ENCODE results near the gene EIF5AL1. TPM values are rescaled to one million over a fixed set of nuclear protein-coding genes. Genes with fewer than 3 reads are reported as not detected.
"Not testable (repeated sequence)": the region's sequence is repeated elsewhere in the genome, so short reads cannot be mapped to it uniquely, and the experiment has no call there.

Gene EIF5AL1
- total RNA-seq, 2 experiments from 2014 or later, result 2.9 to 3.1 TPM

DNA sequence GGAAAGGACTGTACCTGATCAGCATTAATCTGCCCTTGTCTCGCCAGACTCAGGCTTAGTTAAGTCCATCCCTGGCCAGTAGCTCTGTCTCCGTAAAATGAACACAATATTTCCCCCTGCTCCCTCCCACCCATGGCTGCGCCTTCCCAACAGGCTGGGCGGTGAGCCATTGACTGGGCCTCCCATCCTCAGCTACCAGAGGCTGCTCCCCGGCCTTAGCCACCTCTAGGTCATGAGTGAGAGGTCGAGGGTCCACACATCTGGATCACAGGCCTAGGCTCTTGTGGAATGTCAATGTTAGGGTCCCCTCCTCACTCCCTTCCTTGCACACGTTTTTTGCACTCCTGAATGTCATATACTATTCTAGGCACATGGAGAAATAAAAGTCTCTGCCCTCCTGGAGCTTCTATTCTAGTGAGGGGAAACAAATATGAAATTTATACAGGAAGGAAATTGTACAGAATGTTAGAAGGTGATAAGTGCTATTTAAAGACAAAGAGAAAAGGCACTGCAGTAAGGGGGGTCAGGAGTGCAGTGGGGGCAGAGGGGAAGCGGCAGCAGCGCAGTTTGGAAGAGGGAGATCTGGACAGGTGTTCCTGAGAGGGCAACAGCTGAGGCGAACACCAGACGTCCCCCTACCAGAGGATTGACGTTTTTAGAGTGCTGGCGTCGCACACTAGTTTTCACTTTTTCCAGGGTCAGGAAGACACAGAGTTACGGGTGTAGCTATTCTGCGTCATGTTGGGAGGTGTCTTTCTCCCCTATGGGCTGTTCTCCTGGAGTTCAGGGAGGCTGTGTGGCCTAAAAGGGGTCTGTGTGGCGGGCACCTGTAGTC, 17.2 kb upstream of the EIF5AL1 start:
- no peak overlapping the region for H3K4me3 Mint-ChIP-seq
- H3K36me3 Mint-ChIP-seq, result no peaks in the 10 kb centered on the region
- no peak overlapping the region for H3K27ac Mint-ChIP-seq
- no peaks in the 10 kb centered on the region for H3K9me3 Mint-ChIP-seq
- no peak for DNase-seq
- peaks cover 17% of the 10 kb centered on the region for H3K27me3 Mint-ChIP-seq
- H3K4me1 Mint-ChIP-seq, result no peaks in the 10 kb centered on the region

DNA sequence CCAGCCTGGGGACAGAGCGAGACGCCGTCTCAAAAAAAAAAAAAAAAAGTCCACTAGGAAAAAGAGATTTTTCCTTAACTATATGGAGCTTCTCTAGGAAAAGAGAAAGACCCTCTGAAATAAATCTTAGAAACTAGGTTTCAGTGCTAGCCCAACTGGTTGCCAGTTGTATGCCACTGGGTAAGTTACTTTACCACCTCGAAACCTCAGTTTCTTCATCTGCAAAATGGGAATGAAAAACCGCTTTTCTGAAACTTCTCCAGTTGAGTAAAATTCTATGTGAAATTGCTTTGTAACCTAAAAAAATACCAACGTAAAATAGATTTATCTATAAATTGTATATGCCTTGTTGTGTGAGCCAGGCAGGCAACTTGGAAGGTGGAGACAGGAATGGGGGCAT, 16.5 kb upstream of the EIF5AL1 start:
- no peaks in the 10 kb centered on the region for H3K9me3 Mint-ChIP-seq

DNA sequence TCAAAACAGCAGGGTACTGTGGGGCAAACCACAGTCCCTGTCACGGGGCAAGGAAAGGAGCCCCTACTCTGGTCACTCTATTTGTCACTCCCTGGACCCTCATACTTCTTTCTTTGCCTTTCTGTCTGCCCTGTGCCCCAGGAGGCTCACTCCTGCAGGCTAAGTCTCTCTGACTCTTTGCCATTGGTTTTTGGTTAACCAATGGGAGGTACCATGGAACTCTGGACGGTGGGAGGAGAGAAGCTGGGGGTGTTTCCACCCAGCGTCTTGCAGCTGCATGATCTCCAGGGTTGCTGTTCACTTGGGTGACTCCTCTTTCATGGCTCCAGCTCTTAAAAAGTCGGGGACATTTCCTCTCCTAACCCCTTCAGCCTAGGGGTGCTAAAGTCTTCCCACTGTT, 15.4 kb upstream of the EIF5AL1 start:
- Mint-ChIP-seq H3K4me3 (no peak overlapping the region), H3K4me1 (no peaks in the 10 kb centered on the region), H3K27me3 (peaks cover 17% of the 10 kb centered on the region), H3K9me3 (no peaks in the 10 kb centered on the region), H3K27ac (no peak overlapping the region), H3K36me3 (no peaks in the 10 kb centered on the region)
- DNase-seq, result no peak

More for the DNA sequence above, 16.5 kb upstream of the EIF5AL1 start:
- H3K36me3 Mint-ChIP-seq, result no peaks in the 10 kb centered on the region
- H3K27ac Mint-ChIP-seq, result no peak overlapping the region
- H3K27me3 Mint-ChIP-seq, result peaks cover 17% of the 10 kb centered on the region
- H3K4me3 Mint-ChIP-seq, result no peak overlapping the region
- no peaks in the 10 kb centered on the region for H3K4me1 Mint-ChIP-seq
- DNase-seq, result no peak

DNA sequence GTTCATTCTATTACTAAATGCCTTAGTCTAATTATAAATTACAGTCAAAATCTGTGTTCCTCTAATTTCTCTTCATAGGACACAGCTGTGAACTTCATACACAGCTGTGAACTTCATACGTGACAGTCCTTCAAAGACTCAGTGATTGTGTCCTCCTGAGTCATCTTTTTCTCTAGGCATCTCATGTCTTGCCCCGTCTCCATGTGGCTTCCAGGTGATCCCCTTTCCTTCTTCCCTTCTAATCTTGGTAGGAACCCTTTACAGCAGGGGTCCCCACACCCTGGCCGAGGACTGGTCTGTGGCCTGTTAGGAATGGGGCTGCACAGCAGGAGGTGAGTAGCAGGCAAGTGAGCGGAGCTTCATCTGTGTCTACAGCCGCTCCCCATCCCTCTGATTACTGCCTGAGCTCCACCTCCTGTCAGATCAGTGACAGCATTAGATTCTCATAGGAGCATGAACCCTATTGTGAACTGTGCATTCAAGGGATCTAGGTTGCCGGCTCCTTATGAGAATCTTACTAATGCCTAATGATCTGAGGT, 14.0 kb upstream of the EIF5AL1 start:
- H3K4me1 Mint-ChIP-seq, result no peaks in the 10 kb centered on the region
- no peak overlapping the region for H3K27ac Mint-ChIP-seq
- H3K36me3 Mint-ChIP-seq, result no peaks in the 10 kb centered on the region
- H3K4me3 Mint-ChIP-seq, result no peak overlapping the region
- no peak for DNase-seq
- no peaks in the 10 kb centered on the region for H3K9me3 Mint-ChIP-seq
- H3K27me3 Mint-ChIP-seq, result peaks cover 23% of the 10 kb centered on the region

DNA sequence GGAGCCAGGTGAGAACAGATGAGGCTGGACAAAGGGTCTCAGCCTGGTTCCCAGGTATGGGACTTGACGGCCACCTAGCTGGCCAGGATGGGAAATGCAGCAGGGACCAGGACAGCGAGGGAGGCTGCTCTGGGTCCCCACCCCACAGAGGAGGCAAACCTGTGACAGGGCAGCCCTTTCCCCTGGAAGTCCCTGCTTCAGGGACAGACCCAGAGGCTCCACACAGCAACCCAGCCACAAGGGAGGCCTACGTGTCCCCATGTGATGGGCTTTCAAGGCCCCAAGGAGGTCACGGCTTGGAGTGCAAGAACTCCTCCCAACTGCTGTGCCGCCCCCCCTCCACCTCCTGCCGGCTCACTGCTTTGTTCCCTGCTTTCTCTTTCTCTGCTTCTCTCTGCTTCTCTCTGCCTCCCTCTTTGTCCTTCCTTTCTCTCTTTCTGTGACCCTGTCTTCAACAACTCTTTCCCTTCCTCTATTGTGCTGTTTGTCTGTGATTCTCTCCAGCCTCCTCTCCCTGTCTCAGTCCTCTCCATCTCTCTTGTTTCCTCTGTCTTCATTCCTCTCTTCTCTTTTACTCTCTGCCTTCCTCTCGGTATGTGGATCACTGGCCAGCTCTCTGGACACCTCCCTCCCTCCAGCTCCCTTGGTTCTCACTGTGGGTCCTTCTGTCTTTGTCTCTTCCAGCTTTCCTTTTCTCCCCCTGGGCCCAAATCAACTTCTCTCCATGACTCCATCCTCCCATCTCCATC, 9.6 kb upstream of the EIF5AL1 start:
- H3K4me1 Mint-ChIP-seq, result no peaks in the 10 kb centered on the region
- no peak overlapping the region for H3K27ac Mint-ChIP-seq
- H3K9me3 Mint-ChIP-seq, result no peaks in the 10 kb centered on the region
- DNase-seq, result no peak
- H3K4me3 Mint-ChIP-seq, result no peak overlapping the region
- H3K36me3 Mint-ChIP-seq, result no peaks in the 10 kb centered on the region
- H3K27me3 Mint-ChIP-seq, result peaks cover 29% of the 10 kb centered on the region

DNA sequence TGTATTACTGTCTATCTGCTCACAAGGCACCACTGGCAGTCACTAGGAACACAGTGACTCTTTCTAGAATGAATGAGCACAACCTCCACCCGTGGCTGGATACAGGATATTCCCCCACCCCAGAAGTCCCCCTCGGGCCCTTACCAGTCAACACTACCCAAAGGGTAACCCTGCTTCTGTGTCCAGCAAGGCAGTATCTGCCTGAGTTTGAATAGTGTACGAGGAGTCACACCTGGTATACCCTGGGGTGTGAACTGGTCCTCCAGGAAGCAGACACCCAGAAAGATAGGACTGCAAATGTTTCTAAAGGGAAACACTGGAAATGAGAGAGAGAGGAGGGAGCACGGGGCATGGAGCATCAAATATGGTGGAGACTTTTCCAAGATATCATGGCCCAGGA, 8.5 kb upstream of the EIF5AL1 start:
- not testable (repeated sequence) for H3K36me3 Mint-ChIP-seq, H3K4me1 Mint-ChIP-seq, H3K4me3 Mint-ChIP-seq, DNase-seq, H3K9me3 Mint-ChIP-seq, H3K27ac Mint-ChIP-seq
- peaks cover 20% of the 10 kb centered on the region for H3K27me3 Mint-ChIP-seq

DNA sequence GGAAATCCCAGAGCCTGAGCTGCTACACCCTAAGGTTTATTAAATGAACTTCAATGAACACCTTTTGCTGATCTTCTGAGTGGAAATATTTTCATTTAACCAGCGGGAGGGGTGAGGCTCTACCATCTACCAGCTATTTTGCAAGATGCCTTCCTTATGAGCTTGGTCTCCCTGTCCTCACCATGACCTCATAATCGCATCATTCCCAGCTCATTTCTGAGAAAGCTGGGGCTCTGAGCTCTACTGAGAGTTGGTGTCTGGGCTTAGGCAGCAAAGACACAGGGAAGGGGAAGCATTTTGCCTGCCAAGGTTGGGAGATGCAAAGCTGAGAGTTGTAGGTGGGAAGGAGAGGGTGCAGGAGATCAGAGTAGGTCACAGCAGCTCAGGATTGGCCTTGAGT, 7.8 kb upstream of the EIF5AL1 start:
- H3K36me3 Mint-ChIP-seq, DNase-seq, H3K9me3 Mint-ChIP-seq, H3K4me1 Mint-ChIP-seq, H3K27ac Mint-ChIP-seq, H3K4me3 Mint-ChIP-seq: not testable (repeated sequence)
- peaks cover 13% of the 10 kb centered on the region for H3K27me3 Mint-ChIP-seq

DNA sequence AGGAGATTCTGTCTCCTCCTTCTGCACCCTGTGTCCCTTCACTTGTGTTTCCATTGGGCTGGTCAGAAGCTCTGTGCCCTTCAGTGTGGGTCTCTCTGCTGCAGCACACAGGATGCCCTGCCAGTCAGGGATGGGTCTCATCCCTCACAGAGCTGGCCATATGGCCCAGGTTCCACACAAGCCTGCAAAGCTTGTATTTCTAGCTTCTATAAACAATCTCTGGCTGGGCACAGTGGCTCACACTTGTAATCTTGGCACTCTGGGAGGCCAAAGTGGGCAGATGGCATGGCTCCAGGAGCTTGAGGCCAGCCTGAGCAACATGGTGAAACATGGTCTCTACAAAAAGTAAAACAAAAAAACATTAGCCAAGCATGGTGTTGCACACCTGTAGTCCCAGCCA, 7.0 kb upstream of the EIF5AL1 start:
- H3K4me1 Mint-ChIP-seq, H3K27ac Mint-ChIP-seq, H3K36me3 Mint-ChIP-seq, DNase-seq, H3K4me3 Mint-ChIP-seq, H3K9me3 Mint-ChIP-seq: not testable (repeated sequence)
- H3K27me3 Mint-ChIP-seq, result peaks cover 12% of the 10 kb centered on the region

DNA sequence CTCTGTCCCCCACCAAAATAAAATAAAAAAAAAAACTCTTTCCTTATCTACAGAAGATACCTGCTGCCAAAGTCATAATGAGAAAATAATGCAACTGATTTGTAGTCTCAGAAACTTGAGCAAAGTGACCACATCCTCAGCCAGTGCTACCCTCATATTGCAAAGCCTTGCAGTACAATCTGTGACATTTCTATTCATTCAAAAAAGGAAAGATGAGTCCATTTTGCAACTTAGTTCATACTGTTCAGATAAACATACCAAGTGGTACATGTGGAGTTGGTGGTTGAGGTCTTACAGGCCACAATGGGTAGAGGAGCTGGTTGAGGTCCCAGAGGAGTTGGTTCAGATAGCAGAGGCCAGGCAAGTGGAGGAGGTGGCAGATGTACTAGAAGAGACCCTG, 6.5 kb upstream of the EIF5AL1 start:
- no peak overlapping the region for H3K27ac Mint-ChIP-seq
- no peaks in the 10 kb centered on the region for H3K9me3 Mint-ChIP-seq
- H3K4me3 Mint-ChIP-seq, result no peak overlapping the region
- DNase-seq, result no peak
- H3K27me3 Mint-ChIP-seq, result peaks cover 12% of the 10 kb centered on the region
- no peaks in the 10 kb centered on the region for H3K36me3 Mint-ChIP-seq
- no peaks in the 10 kb centered on the region for H3K4me1 Mint-ChIP-seq

DNA sequence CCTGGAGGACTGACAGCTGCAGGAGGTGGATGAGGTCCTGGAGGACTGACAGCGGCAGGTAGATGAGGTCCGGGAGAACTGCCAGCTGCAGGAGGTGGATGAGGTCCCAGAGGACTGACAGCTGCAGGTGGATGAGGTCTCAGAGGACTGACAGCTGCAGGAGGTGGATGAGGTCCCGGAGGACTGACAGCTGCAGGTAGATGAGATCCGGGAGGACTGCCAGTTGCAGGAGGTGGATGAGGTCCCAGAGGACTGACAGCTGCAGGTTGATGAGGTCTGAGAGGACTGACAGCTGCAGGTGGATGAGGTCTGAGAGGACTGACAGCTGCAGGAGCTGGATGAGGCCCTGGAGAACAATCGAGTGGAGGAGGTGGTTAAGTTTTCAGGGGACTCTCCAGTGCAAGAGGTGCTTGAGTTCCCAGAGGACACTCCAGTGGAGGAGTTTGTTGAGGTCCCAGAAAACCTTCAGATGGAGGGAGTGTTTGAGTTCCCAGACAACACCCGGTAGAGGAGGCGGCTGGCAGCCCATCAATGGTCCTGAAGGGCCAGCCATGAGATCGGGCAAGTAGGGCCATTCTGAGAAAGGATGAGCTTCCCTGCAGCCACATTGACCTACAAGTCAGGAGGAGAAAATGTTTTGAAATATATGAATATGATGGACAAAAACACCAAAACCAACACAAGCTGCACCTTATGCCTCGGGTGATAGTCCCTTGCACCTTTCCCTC, 4.7 kb upstream of the EIF5AL1 start:
- no peak overlapping the region for H3K27ac Mint-ChIP-seq

DNA sequence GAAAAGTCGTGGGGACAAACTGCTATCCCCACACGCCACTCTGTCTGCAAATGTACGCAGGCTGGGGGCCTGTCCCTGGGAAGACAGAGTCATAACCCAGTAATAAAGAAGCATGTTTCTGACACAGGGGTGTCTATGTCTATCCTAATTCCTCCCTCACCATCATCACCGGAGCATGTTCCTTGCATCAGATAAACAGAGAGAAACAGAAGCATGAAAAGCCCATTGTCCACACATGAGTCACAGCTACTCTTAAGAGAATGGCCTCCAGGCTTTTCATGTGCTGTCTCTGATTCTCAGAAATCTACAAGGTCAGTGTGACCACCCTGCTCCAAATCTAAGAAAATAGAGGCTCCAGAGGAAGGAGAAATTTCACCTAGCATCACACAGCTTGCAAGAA, 4.1 kb upstream of the EIF5AL1 start:
- DNase-seq, H3K4me3 Mint-ChIP-seq, H3K4me1 Mint-ChIP-seq, H3K9me3 Mint-ChIP-seq, H3K36me3 Mint-ChIP-seq, H3K27me3 Mint-ChIP-seq, H3K27ac Mint-ChIP-seq: not testable (repeated sequence)

More for the DNA sequence above, 4.7 kb upstream of the EIF5AL1 start:
- H3K9me3 Mint-ChIP-seq, result no peaks in the 10 kb centered on the region
- H3K4me3 Mint-ChIP-seq, result no peak overlapping the region
- H3K36me3 Mint-ChIP-seq, result no peaks in the 10 kb centered on the region
- no peak for DNase-seq
- peaks cover 12% of the 10 kb centered on the region for H3K27me3 Mint-ChIP-seq
- H3K4me1 Mint-ChIP-seq, result no peaks in the 10 kb centered on the region

DNA sequence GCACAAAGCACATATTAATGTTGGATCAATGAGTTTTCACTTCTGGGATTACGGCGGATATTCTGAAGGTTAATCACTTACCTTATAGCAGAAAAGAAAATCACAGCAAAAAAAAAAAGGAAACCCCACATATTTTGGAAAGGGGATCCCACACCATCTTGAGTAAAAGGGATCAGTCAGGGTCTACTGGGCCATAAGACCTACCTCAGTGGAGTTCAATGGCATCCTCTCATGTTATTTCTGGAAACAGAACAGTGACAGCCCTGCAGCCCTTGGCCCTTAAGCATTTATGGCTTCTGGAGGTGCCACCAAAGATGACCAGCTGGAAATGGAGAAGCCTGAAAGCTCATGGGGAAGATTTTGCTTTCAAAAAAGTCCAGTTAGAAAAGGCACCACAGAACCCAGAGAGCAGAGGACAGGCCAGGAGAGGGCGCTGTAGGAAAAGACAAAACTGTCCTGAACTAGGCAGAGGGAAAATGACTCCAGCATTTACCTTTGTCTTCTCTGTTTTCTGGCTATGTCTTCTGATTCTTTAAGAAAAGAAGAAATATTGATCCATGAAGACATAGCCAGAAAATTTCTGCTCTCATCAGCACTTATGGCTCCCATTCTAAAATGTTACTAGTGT, 2.9 kb upstream of the EIF5AL1 start:
- not testable (repeated sequence) for H3K4me1 Mint-ChIP-seq, H3K36me3 Mint-ChIP-seq, H3K9me3 Mint-ChIP-seq, DNase-seq, H3K27me3 Mint-ChIP-seq, H3K4me3 Mint-ChIP-seq, H3K27ac Mint-ChIP-seq

DNA sequence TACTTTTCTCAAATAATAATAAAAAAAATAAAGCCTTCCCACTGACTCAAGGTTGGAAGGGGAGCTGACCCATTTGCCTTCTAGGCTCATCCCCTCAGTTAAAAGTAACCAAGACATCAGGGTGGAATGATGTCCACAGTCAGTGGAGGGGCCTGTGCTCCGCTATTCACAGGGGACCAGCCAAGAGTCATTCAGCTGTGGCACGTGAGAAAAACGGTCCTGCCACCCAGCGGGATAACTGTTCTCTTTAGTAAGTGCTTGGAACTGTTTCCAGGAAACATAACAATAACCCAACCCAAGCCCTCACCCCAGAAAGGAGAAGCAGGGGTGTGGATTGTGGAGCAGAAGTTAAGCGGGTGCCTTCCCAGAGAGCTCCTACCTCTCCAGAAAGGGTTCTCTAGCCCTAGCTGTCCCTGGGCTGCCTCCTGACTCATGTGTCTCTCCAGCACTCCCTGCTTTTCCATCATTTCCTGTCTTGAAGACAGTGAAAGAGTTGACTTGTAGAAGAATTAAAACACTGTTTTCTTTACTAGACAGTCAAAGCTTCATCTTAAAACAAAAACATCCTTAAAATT, 2.3 kb upstream of the EIF5AL1 start:
- DNase-seq, H3K27me3 Mint-ChIP-seq, H3K4me1 Mint-ChIP-seq, H3K27ac Mint-ChIP-seq, H3K9me3 Mint-ChIP-seq, H3K36me3 Mint-ChIP-seq, H3K4me3 Mint-ChIP-seq: not testable (repeated sequence)

DNA sequence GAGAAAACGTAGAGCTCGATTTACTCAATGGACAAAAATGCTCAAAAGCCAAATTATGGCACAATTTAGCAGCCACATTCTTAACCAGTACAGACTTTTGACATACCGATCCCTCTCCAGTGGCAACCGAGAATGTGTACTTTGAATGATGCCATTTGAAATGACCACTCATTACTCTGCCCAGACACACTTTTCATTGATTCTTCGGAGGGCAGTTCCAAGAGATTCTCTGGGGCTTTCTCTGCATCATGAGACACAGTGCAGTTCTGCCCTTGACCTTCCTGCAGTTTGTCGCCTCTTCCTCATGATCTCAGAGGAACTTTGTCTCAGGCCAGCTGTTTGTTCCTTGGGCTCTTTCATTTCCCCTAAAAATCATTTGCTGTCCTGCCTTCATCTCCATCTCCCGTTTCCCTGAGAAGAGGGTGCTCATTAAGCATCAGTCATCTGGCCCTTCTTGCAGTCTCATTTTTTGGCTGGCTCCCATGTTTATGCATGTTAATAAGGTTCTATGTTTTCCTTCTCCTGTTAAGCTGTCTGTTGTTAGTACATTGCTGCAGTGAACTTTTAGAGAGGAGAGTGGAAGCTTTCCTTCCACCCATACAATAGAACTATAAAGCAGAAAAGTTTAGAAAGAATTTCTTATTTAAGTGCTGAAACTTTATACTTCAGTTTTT, 4.3 kb downstream of the EIF5AL1 start:
- not testable (repeated sequence) for DNase-seq, H3K36me3 Mint-ChIP-seq

More for the DNA sequence above, 4.3 kb downstream of the EIF5AL1 start:
- not testable (repeated sequence) for H3K4me1 Mint-ChIP-seq, H3K4me3 Mint-ChIP-seq, H3K27ac Mint-ChIP-seq, H3K9me3 Mint-ChIP-seq, H3K27me3 Mint-ChIP-seq
